ENCODE measurements around the gene STEEP1. TPM values are rescaled to one million over a fixed set of nuclear protein-coding genes. Genes with fewer than 3 reads are reported as not detected.
A peak's percentile ranks its signal among the peaks of the same experiment; 100 is the strongest.

STEEP1 gene
- total and polyA plus RNA-seq, 7 donors = 8.0 to 15.4 (median 13.4) TPM

- WGBS, 3 donors = 1 to 36% (median 3%) methylated on average over 24 to 66 of the region's 68 CpGs
- ATAC-seq (peak; percentile 72 to 81 (median 77)), DNase-seq (peak; percentile 47 to 74)
- H3K36me3 ChIP-seq (ENCODE audit: insufficient read depth in 1 of 2, low read depth in 1 of 2) = no peaks in the 10 kb centered on the region
- no peaks in the 10 kb centered on the region for H3K9me3 ChIP-seq
- H3K4me1 ChIP-seq = no peaks in the 10 kb centered on the region
- H3K4me3 ChIP-seq = peak overlapping the region; percentile 71
- no peaks in the 10 kb centered on the region for H3K27me3 ChIP-seq (ENCODE audit: insufficient read depth in 3 of 3, low read length in 2 of 3)
- TF ChIP-seq CTCF (IDR thresholded peaks at IDR 0.05) = no peak
- H3K27ac ChIP-seq = peak overlapping the region; percentile 79
- intact Hi-C loops (cut with DNase I) = loop anchor here in 1 of 2 donors (10.0 kb wide), 1 partner anchor 91 kb away; no protein-coding TSS in a partner anchor
These were observed 40.5 kb upstream of the STEEP1 start for GRCh38 chrX:119605464-119606279.

- 26 to 40% (median 34%) methylated on average over 16 to 17 of the region's 17 CpGs for WGBS, 3 donors
- H3K4me3 ChIP-seq = peak overlapping the region; percentile 71
- no peaks in the 10 kb centered on the region for H3K9me3 ChIP-seq
- no peaks in the 10 kb centered on the region for H3K36me3 ChIP-seq (ENCODE audit: insufficient read depth in 1 of 2, low read depth in 1 of 2)
- ATAC-seq (no peak), DNase-seq (no peak)
- H3K27me3 ChIP-seq (ENCODE audit: insufficient read depth in 3 of 3, low read length in 2 of 3) = no peaks in the 10 kb centered on the region
- H3K27ac ChIP-seq = no peak overlapping the region
- intact Hi-C loops (cut with DNase I) = loop anchor here in 1 of 2 donors (10.0 kb wide), 1 partner anchor 90 kb away; no protein-coding TSS in a partner anchor
- TF ChIP-seq CTCF (IDR thresholded peaks at IDR 0.05) = no peak
- H3K4me1 ChIP-seq = no peaks in the 10 kb centered on the region
These were observed 39.7 kb upstream of the STEEP1 start for GRCh38 chrX:119604766-119605463.

GRCh38 chrX:119602701-119603255, 37.6 kb upstream of the STEEP1 start:
- no peak for TF ChIP-seq CTCF (IDR thresholded peaks at IDR 0.05)
- no peak overlapping the region for H3K4me3 ChIP-seq
- H3K27me3 ChIP-seq (ENCODE audit: insufficient read depth in 3 of 3, low read length in 2 of 3) = no peaks in the 10 kb centered on the region
- H3K9me3 ChIP-seq = no peaks in the 10 kb centered on the region
- DNase-seq (no peak), ATAC-seq (no peak)
- no peaks in the 10 kb centered on the region for H3K4me1 ChIP-seq
- no peaks in the 10 kb centered on the region for H3K36me3 ChIP-seq (ENCODE audit: insufficient read depth in 1 of 2, low read depth in 1 of 2)
- 59 to 74% (median 64%) methylated on average over 9 of the region's 9 CpGs for WGBS, 3 donors
- no peak overlapping the region for H3K27ac ChIP-seq
- intact Hi-C loops (cut with DNase I) = loop anchor here in 1 of 2 donors (10.0 kb wide), 1 partner anchor 88 kb away; no protein-coding TSS in a partner anchor

GRCh38 chrX:119589810-119590209, 24.6 kb upstream of the STEEP1 start:
- intact Hi-C loops (cut with DNase I) = no loop called here
- Histone ChIP-seq H3K4me1 (no peaks in the 10 kb centered on the region), H3K4me3 (no peak overlapping the region), H3K27me3 (ENCODE audit: insufficient read depth in 3 of 3, low read length in 2 of 3) (no peaks in the 10 kb centered on the region), H3K27ac (no peak overlapping the region), H3K36me3 (ENCODE audit: insufficient read depth in 1 of 2, low read depth in 1 of 2) (peaks cover 0 to 30% of the 10 kb centered on the region in 2 donors), H3K9me3 (no peaks in the 10 kb centered on the region)
- no peak for ATAC-seq
- TF ChIP-seq CTCF (IDR thresholded peaks at IDR 0.05) = no peak
- DNase-seq = no peak
- WGBS, 3 donors = 85 to 97% (median 96%) methylated on average over 5 of the region's 5 CpGs

Measured in psoas muscle (tissue), 8 donors.